ENCODE results near the gene HEATR1. TPM values are rescaled to one million over a fixed set of nuclear protein-coding genes. Genes with fewer than 3 reads are reported as not detected.

HEATR1 gene
- total RNA-seq, 1 experiment from 2014 or later: 68.3 TPM

GRCh38 chr1:236535190-236535589 is 69.1 kb downstream of the HEATR1 start:
- H3K79me2 ChIP-seq (ENCODE audit: insufficient read depth, low read length): no peaks in the 10 kb centered on the region
- no peak for ATAC-seq
- H3K4me3 ChIP-seq (replicated peaks in 1 of 2; ENCODE audit: low read depth in 1 of 2, low read length in 2 of 2): no peak overlapping the region
- no peak overlapping the region for H2AFZ ChIP-seq (ENCODE audit: low read depth, low read length, poor library complexity, severe bottlenecking)
- no TSS peak for BruUV-seq (replicated peaks)
- no peak for TF ChIP-seq FOSL1 (IDR thresholded peaks at IDR 0.05; ENCODE audit: low read depth)
- TF ChIP-seq EGR1 (IDR thresholded peaks at IDR 0.05; ENCODE audit: low read depth): no peak
- no peak for TF ChIP-seq SRF (IDR thresholded peaks at IDR 0.05; ENCODE audit: low read depth)
- TF ChIP-seq MAX (IDR thresholded peaks at IDR 0.05): no peak
- TF ChIP-seq CEBPB (IDR thresholded peaks at IDR 0.05; ENCODE audit: low read depth): no peak
- no peak for TF ChIP-seq SIN3A (IDR thresholded peaks at IDR 0.05; ENCODE audit: low read depth)
- no peak for TF ChIP-seq EZH2phosphoT487 (IDR thresholded peaks at IDR 0.05; ENCODE audit: borderline replicate concordance)
- TF ChIP-seq ZBTB33 (IDR thresholded peaks at IDR 0.05; ENCODE audit: extremely low read depth, insufficient replicate concordance, low read length): no peak
- no peak for TF ChIP-seq JUND (IDR thresholded peaks at IDR 0.05)
- TF ChIP-seq REST (IDR thresholded peaks at IDR 0.05; ENCODE audit: low read depth): no peak
- POLR2A ChIA-PET: no interaction called here
- no peak overlapping the region for H3K27ac ChIP-seq (ENCODE audit: low read depth, low read length)
- no peaks in the 10 kb centered on the region for H3K9me3 ChIP-seq (ENCODE audit: control insufficient read depth in 1 of 2, insufficient read depth in 1 of 2, low read depth in 1 of 2, low read length in 2 of 2)
- H4K20me1 ChIP-seq (ENCODE audit: insufficient read depth): no peaks in the 10 kb centered on the region
- no peaks in the 10 kb centered on the region for H3K9me2 ChIP-seq (ENCODE audit: insufficient read depth)
- H3K4me2 ChIP-seq (ENCODE audit: low read length): no peak overlapping the region
- intact Hi-C loops (cut with micrococcal nuclease): no loop called here
- no peak overlapping the region for H3K9ac ChIP-seq (ENCODE audit: low read length)
- CTCF ChIA-PET: no interaction called here
- RAD21 ChIA-PET (ENCODE audit: low non-redundant PET in 1 of 2, low total read pairs in 2 of 2, uncharacterized antibody in 2 of 2, unreplicated experiment in 2 of 2): no interaction called here
- peaks cover 0 to 6% of the 10 kb centered on the region in 2 experiments; a peak in 2 of 4 replicates for H3K36me3 ChIP-seq (ENCODE audit: control insufficient read depth in 1 of 2, insufficient read depth in 2 of 2, low read length in 2 of 2)
- peaks cover 11 to 15% of the 10 kb centered on the region in 2 experiments for H3K4me1 ChIP-seq (ENCODE audit: control insufficient read depth in 1 of 2, insufficient read depth in 2 of 2, low read length in 2 of 2)
- DNase-seq (ENCODE audit: low read depth, low spot score): no peak
- H3K27me3 ChIP-seq (ENCODE audit: insufficient read depth, low read length): no peaks in the 10 kb centered on the region

All from HCT116 (cell line).